Measurements from ENCODE around the gene EXOG.

- TF ChIP-seq CTCF (IDR thresholded peaks at IDR 0.05) (no peak), POLR2A (IDR thresholded peaks at IDR 0.05) (no peak)
These were observed 42.7 kb downstream of the EXOG start for GRCh38 chr3:38538773-38539353.

Measured in uterus (tissue), 2 donors.